HG03565 (cell line): ENCODE results near the gene SOHLH1.

Experiments used
- ATAC-seq: cut with Tn5 transposase; IDR thresholded peaks from one replicate; pipeline ENCODE4 v1.9.1; 2021; ENCODE audit warnings: mild to moderate bottlenecking, moderate library complexity; ENCODE audit not compliant: unreplicated experiment

SOHLH1 gene

DNA sequence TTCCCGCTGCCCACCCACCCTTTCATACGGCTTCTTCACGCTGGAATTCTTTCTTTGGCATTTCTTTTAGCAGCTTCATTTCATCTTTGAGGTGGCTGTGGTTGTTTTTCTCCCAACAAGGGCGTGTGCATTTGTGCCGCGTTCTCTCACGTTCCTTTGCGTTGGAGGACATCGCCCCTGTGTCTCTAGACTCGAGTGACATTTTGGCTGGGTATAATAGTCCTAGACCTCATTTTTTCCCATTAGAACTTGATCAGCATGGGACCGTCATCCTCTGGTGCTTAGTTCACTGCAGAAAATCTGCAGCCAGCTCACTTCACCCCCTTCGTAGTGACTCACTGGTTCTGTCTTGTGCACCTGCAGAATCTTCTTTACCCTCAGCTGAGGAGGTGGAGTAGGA lies 32.2 kb upstream of the SOHLH1 start:
- ATAC-seq: no peak

- no peak for ATAC-seq
Measured at GRCh38 chr9:135729480-135729879, 30.2 kb upstream of the SOHLH1 start.

DNA sequence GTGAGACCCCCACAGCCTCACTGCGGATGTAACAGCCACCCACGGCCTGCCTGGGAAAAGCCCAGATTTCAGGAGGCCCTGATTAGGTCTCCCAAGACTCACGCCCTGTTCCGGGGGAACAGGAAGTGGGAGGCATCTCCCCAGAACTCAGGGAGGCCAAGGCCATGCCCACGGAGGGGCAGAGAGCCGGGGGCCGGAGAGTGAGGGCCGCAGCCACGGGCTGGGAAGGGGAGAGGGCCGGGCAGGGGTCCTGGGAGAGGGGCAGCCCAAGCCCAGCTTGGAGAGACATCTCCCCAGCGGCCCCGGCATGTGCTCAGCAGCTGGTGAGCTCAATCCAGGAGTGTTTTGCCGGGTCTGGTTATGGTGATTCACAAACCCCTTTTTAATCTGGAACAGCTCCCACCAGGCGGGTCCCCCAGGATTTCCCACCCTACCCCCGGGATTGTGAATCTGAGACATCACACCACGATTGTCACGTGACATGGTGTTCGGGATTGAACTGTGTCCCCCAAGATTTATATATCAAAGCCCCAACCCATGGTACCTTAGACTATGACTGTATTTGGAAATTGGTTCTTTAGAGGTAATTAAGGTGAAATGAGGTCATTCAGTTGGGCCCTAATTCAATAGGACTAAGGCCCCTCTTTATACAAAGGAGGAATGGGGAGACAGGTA lies 29.3 kb upstream of the SOHLH1 start:
- no peak for ATAC-seq

DNA sequence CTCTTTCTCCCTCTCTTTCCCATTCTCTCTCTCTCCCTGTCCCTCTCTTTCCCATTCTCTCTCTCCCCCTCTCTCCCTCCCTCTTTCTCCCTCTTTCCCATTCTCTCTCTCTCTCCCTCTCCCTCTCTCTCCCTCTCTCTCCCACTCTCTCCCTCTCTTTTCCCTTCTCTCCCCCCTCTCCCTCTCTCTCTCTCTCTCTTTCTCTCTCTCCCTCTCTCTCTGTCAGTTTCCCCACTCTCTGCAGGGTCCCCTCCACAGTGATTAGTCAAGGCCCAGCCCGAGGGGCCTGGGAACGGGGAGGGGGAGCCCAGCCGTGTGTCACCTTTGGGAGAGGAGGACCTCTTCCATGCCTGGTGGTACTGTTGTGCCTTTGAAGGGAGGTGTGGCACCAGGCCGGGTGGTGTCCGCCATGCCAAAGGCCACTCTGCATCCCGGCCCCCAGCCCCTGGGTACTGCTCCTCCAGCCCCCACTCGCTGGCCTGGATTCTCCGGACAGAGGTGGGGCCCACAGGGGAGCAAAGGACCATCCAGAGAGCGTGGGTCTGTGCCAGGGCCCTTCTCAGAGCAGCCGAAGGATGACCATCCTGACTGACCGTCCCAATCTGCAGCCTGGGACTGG lies 28.1 kb upstream of the SOHLH1 start:
- no peak for ATAC-seq

- ATAC-seq: no peak
Measured at GRCh38 chr9:135726138-135726853, 27.0 kb upstream of the SOHLH1 start.

DNA sequence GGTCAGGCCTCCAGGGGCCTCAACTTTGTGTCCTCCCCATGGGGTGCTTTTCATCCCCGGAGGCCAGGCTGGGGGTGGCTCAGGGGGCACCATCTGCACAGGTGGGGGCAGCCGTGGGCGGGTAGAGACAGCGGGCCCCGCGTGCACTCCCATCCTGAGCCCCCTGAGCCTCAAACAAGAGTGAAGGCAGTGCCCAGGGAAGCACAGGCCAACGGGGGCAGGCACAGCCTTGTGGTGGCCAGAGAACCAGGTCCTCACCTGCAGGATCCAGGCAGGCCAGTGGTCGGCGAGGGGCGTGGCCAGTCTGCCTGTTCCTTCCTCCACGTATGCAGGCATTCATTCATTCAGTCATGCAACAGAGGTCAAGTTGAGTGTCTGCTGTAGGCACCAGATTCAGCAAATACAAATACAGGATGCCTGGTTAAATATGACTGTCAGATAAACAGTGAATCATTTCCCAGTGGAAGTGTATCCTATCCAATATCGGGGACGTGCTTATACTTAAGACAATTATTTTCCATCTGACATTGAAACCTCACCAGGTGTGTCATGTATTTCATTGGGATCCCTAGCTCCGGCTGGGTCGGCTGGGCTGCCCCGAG lies 25.0 kb upstream of the SOHLH1 start:
- no peak for ATAC-seq

DNA sequence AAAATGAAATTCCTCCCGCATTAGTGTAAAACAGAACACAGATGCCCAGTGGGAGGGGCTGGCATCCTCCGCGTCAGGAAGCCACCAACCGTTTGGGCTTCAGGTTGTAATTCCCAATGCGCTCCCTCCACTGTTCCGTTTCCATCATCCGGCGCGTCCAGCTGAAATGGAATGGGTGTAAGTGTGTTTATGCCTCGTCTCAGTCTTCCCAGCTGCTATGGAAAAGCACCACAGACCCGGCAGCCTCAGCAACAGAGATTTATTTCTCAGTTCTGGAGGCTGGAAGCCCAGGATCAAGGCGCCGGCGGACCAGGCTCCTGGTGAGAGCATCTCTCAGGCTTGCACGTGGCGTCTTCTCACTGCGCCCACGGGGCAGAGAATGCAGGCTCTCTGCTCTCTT lies 23.1 kb upstream of the SOHLH1 start:
- ATAC-seq: no peak

- no peak for ATAC-seq
Measured at GRCh38 chr9:135719472-135719871, 20.2 kb upstream of the SOHLH1 start.

GRCh38 chr9:135718616-135719015 lies 19.3 kb upstream of the SOHLH1 start:
- ATAC-seq: no peak

- no peak for ATAC-seq
Measured at GRCh38 chr9:135717410-135717809, 18.1 kb upstream of the SOHLH1 start.

- no peak for ATAC-seq
Measured at GRCh38 chr9:135716045-135716444, 16.8 kb upstream of the SOHLH1 start.

DNA sequence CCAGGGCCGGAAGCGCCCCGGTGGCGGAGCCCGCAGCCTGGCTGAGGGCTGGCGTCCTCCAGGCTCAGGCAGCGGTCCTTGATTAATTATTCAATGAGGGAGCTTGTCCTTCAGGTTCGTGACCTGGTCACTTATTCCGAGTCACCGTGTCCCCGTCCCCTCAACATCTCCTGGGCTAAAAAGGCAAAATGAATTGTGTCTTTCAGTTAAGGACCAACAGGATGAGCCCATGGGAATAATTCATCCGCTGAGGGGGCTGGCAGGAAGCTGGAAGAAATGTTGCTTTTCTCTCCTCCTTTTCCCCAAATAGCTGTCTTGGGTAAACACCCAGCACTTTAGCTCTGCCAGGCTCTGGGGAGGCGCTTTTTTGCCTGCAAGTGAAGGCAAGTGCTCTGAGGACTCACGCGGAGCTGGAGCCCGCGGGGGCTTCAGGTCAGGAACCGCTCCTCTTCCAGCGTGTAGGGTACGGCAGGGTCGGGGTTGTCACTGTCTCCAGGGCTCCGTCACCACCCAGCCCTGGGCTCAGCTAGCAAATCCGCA lies 15.8 kb upstream of the SOHLH1 start:
- ATAC-seq: no peak

- no peak for ATAC-seq
Measured at GRCh38 chr9:135714242-135715055, 15.2 kb upstream of the SOHLH1 start.

- ATAC-seq: no peak
Measured at GRCh38 chr9:135712613-135713295, 13.5 kb upstream of the SOHLH1 start.

- ATAC-seq: no peak
Measured at GRCh38 chr9:135711881-135712280, 12.6 kb upstream of the SOHLH1 start.

GRCh38 chr9:135711391-135711790 lies 12.1 kb upstream of the SOHLH1 start:
- no peak for ATAC-seq

DNA sequence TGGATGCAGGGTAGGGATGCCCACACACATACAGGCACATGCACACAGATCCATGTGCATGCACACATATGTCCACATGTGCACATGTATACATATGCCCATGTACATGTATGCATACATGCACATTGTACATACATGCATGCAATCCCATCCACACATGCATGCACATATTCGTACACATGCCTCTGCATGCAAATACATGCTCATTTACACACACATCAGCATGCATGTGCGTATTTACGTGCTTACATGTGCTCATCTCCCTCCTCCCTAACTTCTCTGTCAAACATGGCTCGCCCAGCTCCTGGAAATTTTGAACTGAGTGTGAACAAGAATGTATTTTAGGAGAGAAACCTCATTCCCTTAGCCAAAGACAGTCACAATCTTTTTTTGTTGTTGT lies 8.9 kb upstream of the SOHLH1 start:
- no peak for ATAC-seq

DNA sequence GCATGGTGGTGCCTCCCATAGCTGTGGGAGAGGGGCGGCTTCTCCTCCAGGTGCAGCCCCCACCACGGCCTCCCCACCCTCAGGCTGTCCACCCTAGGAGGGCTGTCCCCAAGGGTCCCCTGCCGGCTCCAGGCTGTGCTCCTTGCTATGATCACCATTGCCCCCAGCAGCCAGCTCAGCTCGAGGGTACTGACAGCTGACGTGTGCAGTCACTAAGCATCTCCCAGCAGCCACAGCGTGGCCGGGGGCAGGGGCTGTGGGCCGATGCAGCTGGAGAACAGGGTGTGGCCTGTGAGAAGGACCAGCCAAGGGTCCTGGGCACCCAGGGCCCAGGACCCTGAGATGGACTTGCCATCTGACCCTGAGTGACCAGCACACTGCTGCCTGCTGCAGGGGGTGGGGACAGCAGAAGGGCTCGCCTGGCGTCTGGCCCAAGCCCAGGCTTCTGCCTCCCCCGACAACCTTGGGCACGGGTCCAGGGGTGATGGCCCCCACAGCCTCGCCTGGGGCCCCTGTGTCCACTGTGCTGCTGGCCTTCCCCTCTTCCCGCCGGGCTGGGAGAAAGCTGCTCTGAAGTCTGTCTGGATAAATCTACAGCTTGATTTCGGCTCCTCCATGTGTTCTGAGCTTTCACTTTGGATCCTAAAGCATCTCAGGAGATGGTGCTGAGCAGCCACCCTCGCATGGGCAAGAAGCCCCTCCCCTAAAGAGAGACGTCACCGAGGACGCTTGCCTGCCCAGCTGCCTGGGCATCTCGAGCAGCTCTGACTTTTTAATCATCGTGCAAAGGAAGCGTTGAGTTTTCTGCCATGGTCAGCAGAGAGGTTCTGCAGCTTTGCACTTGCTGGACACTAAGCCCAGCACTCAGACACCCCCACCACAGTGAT lies 8.2 kb upstream of the SOHLH1 start:
- ATAC-seq: no peak

GRCh38 chr9:135706288-135706687 lies 7.0 kb upstream of the SOHLH1 start:
- ATAC-seq: no peak
